HepG2 (cell line): ENCODE measurements around the gene PHACTR3. TPM values are rescaled to one million over a fixed set of nuclear protein-coding genes. Genes with fewer than 3 reads are reported as not detected.

Experiments
- CCDC6 ChIP-seq: sonication (generic); formaldehyde crosslinking; IDR thresholded peaks from 2 replicates; pipeline ENCODE4 v1.8.1; 2022; ENCODE audit warnings: mild to moderate bottlenecking, missing genetic modification reagents, moderate library complexity
- CEBPZ ChIP-seq: IDR thresholded peaks from 2 replicates; pipeline ENCODE4 v1.6.1; 2012; ENCODE audit warnings: low read length, improper control_type of control experiment
- ERF ChIP-seq: IDR thresholded peaks from 2 replicates; pipeline ENCODE4 v1.6.1; 2018; ENCODE audit warnings: missing biosample characterization, missing genetic modification reagents
- FOSL2 ChIP-seq: sonication (generic); formaldehyde crosslinking; IDR thresholded peaks from 2 replicates; pipeline ENCODE4 v1.4.0; 2020; ENCODE audit warnings: missing genetic modification reagents
- RAD21 ChIP-seq: fragments of 450-650 bp; formaldehyde crosslinking; IDR thresholded peaks from 2 replicates; pipeline ENCODE4 v1.5.0; 2020; ENCODE audit warnings: mild to moderate bottlenecking
- ZC3H13 ChIP-seq: sonication (generic); formaldehyde crosslinking; IDR thresholded peaks from 2 replicates; pipeline ENCODE4 v1.8.1; 2023; ENCODE audit warnings: mild to moderate bottlenecking, missing genetic modification reagents, moderate library complexity
- ZFP36 ChIP-seq: fragments of 150-350 bp; IDR thresholded peaks from 2 replicates; pipeline ENCODE4 v1.6.1; 2018; ENCODE audit warnings: borderline replicate concordance, low read length, low read depth; ENCODE audit not compliant: partially characterized antibody
- ZNF616 ChIP-seq: sonication (generic); formaldehyde crosslinking; IDR thresholded peaks from 2 replicates; pipeline ENCODE4 v1.5.0; 2020; ENCODE audit warnings: low read depth, mild to moderate bottlenecking, missing genetic modification reagents
- ZNF660 ChIP-seq: sonication (generic); formaldehyde crosslinking; IDR thresholded peaks from 2 replicates; pipeline ENCODE4 v1.5.1; 2020; ENCODE audit warnings: mild to moderate bottlenecking, low read depth, missing genetic modification reagents, borderline replicate concordance
- polyA plus RNA-seq, 8 experiments: library from polyadenylated mRNA; depleted of rRNA in 3 of 8; stranded (reverse) in 7 of 8; unstranded in 1 of 8; fragments of >200 nt; fragmentation: Illumina TruSeq in 4 of 8; extraction: Trizol in 4 of 8; gene quantifications; 2 replicates each; pipeline versions ENCODE4 v1.2.1 to v1.2.3, GENCODE V29; 2011 to 2016; ENCODE audit warnings: low read depth in 4 of 8, missing spikeins in 1 of 8, mixed read lengths in 1 of 8; ENCODE audit not compliant: insufficient read depth in 1 of 8
- total RNA-seq, 5 experiments: library from RNA; depleted of rRNA; stranded (reverse); fragments of >200 nt; fragmentation: Illumina TruSeq; extraction: Trizol; gene quantifications; 2 replicates each; pipeline ENCODE4 v1.2.3, GENCODE V29; 2016; ENCODE audit warnings: low read depth in 1 of 5
- TF ChIP-seq, protein P1 (sequence below): sonication (generic); formaldehyde crosslinking; IDR thresholded peaks from 2 replicates; pipeline ENCODE4 v1.4.0; 2020; ENCODE audit warnings: missing genetic modification reagents, mild to moderate bottlenecking, borderline replicate concordance
- TF ChIP-seq, protein P2 (sequence below): sonication (generic); formaldehyde crosslinking; IDR thresholded peaks from 2 replicates; pipeline ENCODE4 v1.5.0; 2020; ENCODE audit warnings: missing genetic modification reagents, mild to moderate bottlenecking, borderline replicate concordance
- TF ChIP-seq, protein P3 (sequence below): fragments of 450-650 bp; IDR thresholded peaks from 2 replicates; pipeline ENCODE4 v1.6.1; 2017

Gene PHACTR3
- total and polyA plus RNA-seq, 2 of the 13 experiments (the other 11 are each of a cell fraction or from before 2014, with no cell fraction given), result not detected

DNA sequence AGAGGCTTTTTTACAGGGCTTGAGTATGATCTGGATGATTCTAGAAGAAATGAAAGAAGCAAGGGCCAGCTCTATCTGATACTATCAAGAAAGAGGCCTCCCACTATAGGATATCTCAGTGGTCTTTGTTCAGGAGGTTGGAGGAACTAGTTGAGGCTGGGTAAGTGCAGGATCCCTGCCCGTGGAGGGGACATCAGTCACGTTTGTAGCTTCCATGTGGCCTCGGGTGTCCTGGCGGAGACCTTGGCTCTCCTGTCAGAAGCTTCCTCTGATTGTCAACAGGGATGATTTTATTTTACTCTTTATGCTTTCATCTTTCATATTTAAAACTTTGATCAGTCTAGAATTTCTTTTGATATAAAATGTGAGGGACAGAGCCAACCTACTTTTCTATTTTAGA is 86.6 kb downstream of the PHACTR3 start (continued):
- no peak for TF ChIP-seq CEBPZ
- TF ChIP-seq CCDC6 (CRISPR knock-in tag), result no peak
- no peak for TF ChIP-seq ZNF616 (CRISPR knock-in tag)
- no peak for TF ChIP-seq FOSL2 (CRISPR knock-in tag)
- TF ChIP-seq ZFP36, result no peak
- no peak for TF ChIP-seq ZNF660 (CRISPR knock-in tag)
- no peak for TF ChIP-seq ZC3H13 (CRISPR knock-in tag)
- TF ChIP-seq RAD21 (CRISPR knock-in tag), result no peak
- TF ChIP-seq, protein P1, sequence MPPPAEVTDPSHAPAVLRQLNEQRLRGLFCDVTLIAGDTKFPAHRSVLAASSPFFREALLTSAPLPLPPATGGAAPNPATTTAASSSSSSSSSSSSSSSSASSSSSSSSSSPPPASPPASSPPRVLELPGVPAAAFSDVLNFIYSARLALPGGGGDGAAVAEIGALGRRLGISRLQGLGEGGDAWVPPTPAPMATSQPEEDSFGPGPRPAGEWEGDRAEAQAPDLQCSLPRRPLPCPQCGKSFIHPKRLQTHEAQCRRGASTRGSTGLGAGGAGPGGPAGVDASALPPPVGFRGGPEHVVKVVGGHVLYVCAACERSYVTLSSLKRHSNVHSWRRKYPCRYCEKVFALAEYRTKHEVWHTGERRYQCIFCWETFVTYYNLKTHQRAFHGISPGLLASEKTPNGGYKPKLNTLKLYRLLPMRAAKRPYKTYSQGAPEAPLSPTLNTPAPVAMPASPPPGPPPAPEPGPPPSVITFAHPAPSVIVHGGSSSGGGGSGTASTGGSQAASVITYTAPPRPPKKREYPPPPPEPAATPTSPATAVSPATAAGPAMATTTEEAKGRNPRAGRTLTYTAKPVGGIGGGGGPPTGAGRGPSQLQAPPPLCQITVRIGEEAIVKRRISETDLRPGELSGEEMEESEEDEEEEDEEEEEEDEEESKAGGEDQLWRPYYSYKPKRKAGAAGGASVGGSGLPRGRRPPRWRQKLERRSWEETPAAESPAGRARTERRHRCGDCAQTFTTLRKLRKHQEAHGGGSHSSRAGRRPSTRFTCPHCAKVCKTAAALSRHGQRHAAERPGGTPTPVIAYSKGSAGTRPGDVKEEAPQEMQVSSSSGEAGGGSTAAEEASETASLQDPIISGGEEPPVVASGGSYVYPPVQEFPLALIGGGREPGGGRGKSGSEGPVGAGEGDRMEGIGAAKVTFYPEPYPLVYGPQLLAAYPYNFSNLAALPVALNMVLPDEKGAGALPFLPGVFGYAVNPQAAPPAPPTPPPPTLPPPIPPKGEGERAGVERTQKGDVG (CRISPR knock-in tag), result no peak
- no peak for TF ChIP-seq ERF (CRISPR knock-in tag)
- TF ChIP-seq, protein P2, sequence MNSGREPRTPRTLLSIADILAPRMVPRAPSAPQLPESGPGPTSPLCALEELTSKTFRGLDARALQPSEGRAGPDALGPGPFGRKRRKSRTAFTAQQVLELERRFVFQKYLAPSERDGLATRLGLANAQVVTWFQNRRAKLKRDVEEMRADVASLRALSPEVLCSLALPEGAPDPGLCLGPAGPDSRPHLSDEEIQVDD (CRISPR knock-in tag), result no peak
- TF ChIP-seq, protein P3, sequence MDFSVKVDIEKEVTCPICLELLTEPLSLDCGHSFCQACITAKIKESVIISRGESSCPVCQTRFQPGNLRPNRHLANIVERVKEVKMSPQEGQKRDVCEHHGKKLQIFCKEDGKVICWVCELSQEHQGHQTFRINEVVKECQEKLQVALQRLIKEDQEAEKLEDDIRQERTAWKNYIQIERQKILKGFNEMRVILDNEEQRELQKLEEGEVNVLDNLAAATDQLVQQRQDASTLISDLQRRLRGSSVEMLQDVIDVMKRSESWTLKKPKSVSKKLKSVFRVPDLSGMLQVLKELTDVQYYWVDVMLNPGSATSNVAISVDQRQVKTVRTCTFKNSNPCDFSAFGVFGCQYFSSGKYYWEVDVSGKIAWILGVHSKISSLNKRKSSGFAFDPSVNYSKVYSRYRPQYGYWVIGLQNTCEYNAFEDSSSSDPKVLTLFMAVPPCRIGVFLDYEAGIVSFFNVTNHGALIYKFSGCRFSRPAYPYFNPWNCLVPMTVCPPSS, result no peak
